ENCODE data around the gene RRBP1. TPM values are rescaled to one million over a fixed set of nuclear protein-coding genes. Genes with fewer than 3 reads are reported as not detected.

RRBP1 gene
- total RNA-seq, 4 donors from 2014 or later: 76.5 to 162 (median 83.9) TPM

DNA sequence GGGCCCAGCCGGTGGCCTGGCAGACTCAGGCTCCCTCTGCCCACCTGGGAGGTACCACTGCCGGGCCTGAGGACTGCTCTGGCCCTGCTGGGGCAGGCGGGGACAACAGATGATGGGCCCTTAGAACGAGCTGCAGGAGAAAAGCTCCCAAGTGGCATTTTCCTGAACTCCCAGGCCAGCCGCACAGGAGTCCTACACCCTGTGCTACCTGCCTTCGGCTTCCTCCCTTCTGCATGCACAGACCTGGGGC lies 70.8 kb downstream of the RRBP1 start:
- H3K4me1 ChIP-seq: peaks cover 0 to 64% (median 8%) of the 10 kb centered on the region in 4 donors
- 46 to 58% methylated on average over 3 to 6 of the region's 6 CpGs for WGBS, 2 donors
- DNase-seq (ENCODE audit: low spot score in 2 of 2): no peak
- peak overlapping the region in 3 of 4 donors; percentile 63 to 70 (median 68) for H3K27ac ChIP-seq
- H3K9me3 ChIP-seq: no peaks in the 10 kb centered on the region
- H3K4me3 ChIP-seq: no peak overlapping the region
- H3K36me3 ChIP-seq: peaks cover 0 to 52% (median 0%) of the 10 kb centered on the region in 3 donors
- H3K27me3 ChIP-seq: no peaks in the 10 kb centered on the region
- TF ChIP-seq EP300 (IDR thresholded peaks at IDR 0.05): no peak
- TF ChIP-seq CTCF (IDR thresholded peaks at IDR 0.05): peak in 1 of 5 experiments; percentile 38

- peak in 1 of 2 donors; percentile 5 for DNase-seq (ENCODE audit: low spot score in 2 of 2)
- no peak for TF ChIP-seq POLR2A (IDR thresholded peaks at IDR 0.05)
- no peak for TF ChIP-seq EP300 (IDR thresholded peaks at IDR 0.05)
- TF ChIP-seq CTCF (IDR thresholded peaks at IDR 0.05): no peak
- 47 to 55% methylated on average over 15 of the region's 19 CpGs for WGBS, 2 donors
- Histone ChIP-seq H3K9me3 (no peaks in the 10 kb centered on the region), H3K36me3 (peaks cover 0 to 47% (median 0%) of the 10 kb centered on the region in 3 donors), H3K4me3 (no peak overlapping the region), H3K4me1 (peaks cover 0 to 59% (median 8%) of the 10 kb centered on the region in 4 donors), H3K27me3 (no peaks in the 10 kb centered on the region), H3K27ac (peak overlapping the region in 3 of 4 donors; percentile 63 to 70 (median 68))
Observed at GRCh38 chr20:17610566-17611289, 71.3 kb downstream of the RRBP1 start.

DNA sequence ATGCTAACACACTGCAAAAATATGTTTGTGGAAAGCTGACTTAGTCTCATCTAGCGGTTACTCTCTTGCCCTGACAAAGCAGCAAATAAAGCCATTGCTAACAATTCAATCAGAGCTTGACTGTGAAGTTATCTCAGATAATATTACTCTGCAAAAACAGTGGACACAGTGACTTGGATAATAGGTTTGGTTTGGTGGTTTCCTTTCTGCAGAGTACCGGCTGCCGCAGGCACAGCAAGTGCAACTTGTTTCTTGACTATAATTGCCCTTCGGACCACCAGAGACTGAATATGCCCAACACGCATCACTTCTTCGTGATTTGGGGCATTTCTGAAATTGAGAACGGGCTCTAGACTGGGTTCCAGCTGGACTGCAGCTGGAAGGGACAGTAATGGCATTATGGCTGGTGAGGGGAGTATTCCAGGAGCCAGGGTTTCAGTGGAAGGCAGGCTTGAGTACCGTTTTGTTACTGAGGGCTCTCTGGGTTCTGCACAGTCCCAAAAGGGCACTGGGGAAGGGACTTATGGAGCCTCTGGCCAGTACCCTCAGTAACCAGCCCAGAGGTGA lies 72.1 kb downstream of the RRBP1 start:
- peaks cover 0 to 58% (median 6%) of the 10 kb centered on the region in 4 donors for H3K4me1 ChIP-seq
- WGBS, 2 donors: 73 to 90% methylated on average over 8 of the region's 8 CpGs
- DNase-seq (ENCODE audit: low spot score in 2 of 2): no peak

GRCh38 chr20:17608701-17609497 lies 73.1 kb downstream of the RRBP1 start:
- no peak for DNase-seq (ENCODE audit: low spot score in 2 of 2)
- Histone ChIP-seq H3K4me1 (peaks cover 0 to 49% (median 5%) of the 10 kb centered on the region in 4 donors), H3K9me3 (no peaks in the 10 kb centered on the region), H3K27me3 (no peaks in the 10 kb centered on the region), H3K36me3 (peaks cover 0 to 44% (median 0%) of the 10 kb centered on the region in 3 donors), H3K4me3 (no peak overlapping the region), H3K27ac (no peak overlapping the region)
- WGBS, 2 donors: 78 to 81% methylated on average over 3 of the region's 3 CpGs
- TF ChIP-seq CTCF (IDR thresholded peaks at IDR 0.05) (no peak), POLR2A (IDR thresholded peaks at IDR 0.05) (no peak), EP300 (IDR thresholded peaks at IDR 0.05) (no peak)

More for the DNA sequence above, 72.1 kb downstream of the RRBP1 start:
- no peak overlapping the region for H3K4me3 ChIP-seq
- H3K27ac ChIP-seq: peak overlapping the region in 2 of 4 donors; percentile 20 to 70
- no peaks in the 10 kb centered on the region for H3K27me3 ChIP-seq
- no peak for TF ChIP-seq CTCF (IDR thresholded peaks at IDR 0.05)
- TF ChIP-seq POLR2A (IDR thresholded peaks at IDR 0.05): no peak
- no peak for TF ChIP-seq EP300 (IDR thresholded peaks at IDR 0.05)
- H3K9me3 ChIP-seq: no peaks in the 10 kb centered on the region
- peaks cover 0 to 46% (median 0%) of the 10 kb centered on the region in 3 donors for H3K36me3 ChIP-seq

DNA sequence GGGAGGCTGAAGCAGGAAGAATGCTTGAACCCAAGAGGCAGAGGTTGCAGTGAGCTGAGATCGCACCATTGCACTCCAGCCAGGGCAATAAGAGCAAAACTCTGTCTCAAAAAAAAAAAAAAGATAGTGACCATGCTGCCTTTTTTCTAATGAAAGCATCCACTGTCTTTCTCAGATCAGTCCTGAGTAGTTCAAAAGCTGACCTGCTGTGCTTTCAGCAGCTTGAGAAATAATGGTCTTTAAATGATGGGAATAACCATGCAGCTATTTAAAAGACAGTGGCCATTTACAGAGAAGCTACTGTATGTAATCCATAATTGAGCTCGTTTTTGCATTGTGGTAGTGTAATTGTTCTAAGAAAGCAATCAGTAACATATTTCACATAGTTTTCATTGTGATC lies 76.0 kb downstream of the RRBP1 start:
- no peaks in the 10 kb centered on the region for H3K27me3 ChIP-seq
- DNase-seq (ENCODE audit: low spot score in 2 of 2): no peak
- peaks cover 0 to 33% (median 2%) of the 10 kb centered on the region in 4 donors for H3K4me1 ChIP-seq
- 52 to 56% methylated on average over 2 of the region's 2 CpGs for WGBS, 2 donors
- peaks cover 0 to 49% (median 0%) of the 10 kb centered on the region in 3 donors for H3K36me3 ChIP-seq
- H3K9me3 ChIP-seq: no peaks in the 10 kb centered on the region
- no peak overlapping the region for H3K4me3 ChIP-seq
- no peak overlapping the region for H3K27ac ChIP-seq
- TF ChIP-seq CTCF (IDR thresholded peaks at IDR 0.05) (no peak), EP300 (IDR thresholded peaks at IDR 0.05) (no peak), POLR2A (IDR thresholded peaks at IDR 0.05) (no peak)
